ENCODE results near the gene PHF11. TPM values are rescaled to one million over a fixed set of nuclear protein-coding genes. Genes with fewer than 3 reads are reported as not detected.
A peak's percentile ranks its signal among the peaks of the same experiment; 100 is the strongest.

PHF11 gene
- total and polyA plus RNA-seq, 2 of the 13 experiments (the other 11 are each of a cell fraction or from before 2014, with no cell fraction given), result 15.8 to 22.0 TPM

GRCh38 chr13:49464621-49465325 is 31.0 kb upstream of the PHF11 start (continued):
- TF ChIP-seq, protein P1, sequence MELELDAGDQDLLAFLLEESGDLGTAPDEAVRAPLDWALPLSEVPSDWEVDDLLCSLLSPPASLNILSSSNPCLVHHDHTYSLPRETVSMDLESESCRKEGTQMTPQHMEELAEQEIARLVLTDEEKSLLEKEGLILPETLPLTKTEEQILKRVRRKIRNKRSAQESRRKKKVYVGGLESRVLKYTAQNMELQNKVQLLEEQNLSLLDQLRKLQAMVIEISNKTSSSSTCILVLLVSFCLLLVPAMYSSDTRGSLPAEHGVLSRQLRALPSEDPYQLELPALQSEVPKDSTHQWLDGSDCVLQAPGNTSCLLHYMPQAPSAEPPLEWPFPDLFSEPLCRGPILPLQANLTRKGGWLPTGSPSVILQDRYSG (CRISPR knock-in tag; IDR thresholded peaks at IDR 0.05), result no peak
- TF ChIP-seq MED1 (CRISPR knock-in tag; IDR thresholded peaks at IDR 0.05) (peak; percentile 68), TCF12 (IDR thresholded peaks at IDR 0.05) (no peak), TCF12 (CRISPR knock-in tag; IDR thresholded peaks at IDR 0.05) (no peak), NFATC3 (CRISPR knock-in tag; IDR thresholded peaks at IDR 0.05) (no peak), RFX5 (IDR thresholded peaks at IDR 0.05; ENCODE audit: low read depth, low read length) (no peak), ZNF644 (CRISPR knock-in tag; IDR thresholded peaks at IDR 0.05; ENCODE audit: low read depth) (no peak), TAF1 (CRISPR knock-in tag; IDR thresholded peaks at IDR 0.05) (no peak), ZNF619 (CRISPR knock-in tag; IDR thresholded peaks at IDR 0.05) (no peak), JARID2 (CRISPR knock-in tag; IDR thresholded peaks at IDR 0.05; ENCODE audit: insufficient replicate concordance) (no peak), PTBP1 (IDR thresholded peaks at IDR 0.05; ENCODE audit: low read depth, low read length, poor library complexity, severe bottlenecking) (no peak), HDAC1 (CRISPR knock-in tag; IDR thresholded peaks at IDR 0.05) (peak; percentile 55; the same call in 1 of the 2 replicates), SOX13 (IDR thresholded peaks at IDR 0.05) (0 out of 2 replicates have a peak, but pooled peaks have one; percentile 33), SOX13 (CRISPR knock-in tag; conservative IDR thresholded peaks at IDR 0.05 in 1 of 2, IDR thresholded peaks at IDR 0.05 in 1 of 2) (peak in 1 of 2 experiments; percentile 88; a peak in 2 of 4 replicates), PBX2 (CRISPR knock-in tag; IDR thresholded peaks at IDR 0.05) (0 out of 2 replicates have a peak, but pooled peaks have one; percentile 29), ZNF17 (CRISPR knock-in tag; IDR thresholded peaks at IDR 0.05) (no peak), ERF (CRISPR knock-in tag; IDR thresholded peaks at IDR 0.05) (peak; percentile 61), ZNF546 (CRISPR knock-in tag; conservative IDR thresholded peaks at IDR 0.05) (no peak), ZMYM2 (CRISPR knock-in tag; IDR thresholded peaks at IDR 0.05) (no peak), ZNF670 (CRISPR knock-in tag; IDR thresholded peaks at IDR 0.05; ENCODE audit: borderline replicate concordance) (peak; percentile 62; the same call in 1 of the 2 replicates), CBX1 (IDR thresholded peaks at IDR 0.05; ENCODE audit: low read depth) (no peak), TGIF2 (CRISPR knock-in tag; IDR thresholded peaks at IDR 0.05) (no peak), THRA (CRISPR knock-in tag; IDR thresholded peaks at IDR 0.05; ENCODE audit: borderline replicate concordance) (peak; percentile 90), ZFX (CRISPR knock-in tag; IDR thresholded peaks at IDR 0.05; ENCODE audit: low read depth) (0 out of 2 replicates have a peak, but pooled peaks have one; percentile 14), CEBPB (IDR thresholded peaks at IDR 0.05; ENCODE audit: borderline replicate concordance, low read depth, low read length) (peak; percentile 82; the same call in 1 of the 2 replicates)

Measured in HepG2 (cell line).